ENCODE measurements around the gene ACBD4. TPM values are rescaled to one million over a fixed set of nuclear protein-coding genes. Genes with fewer than 3 reads are reported as not detected.

ACBD4 gene
- total and polyA plus RNA-seq, 2 of the 13 experiments (the other 11 are each of a cell fraction or from before 2014, with no cell fraction given), result 16.1 to 26.9 TPM

DNA sequence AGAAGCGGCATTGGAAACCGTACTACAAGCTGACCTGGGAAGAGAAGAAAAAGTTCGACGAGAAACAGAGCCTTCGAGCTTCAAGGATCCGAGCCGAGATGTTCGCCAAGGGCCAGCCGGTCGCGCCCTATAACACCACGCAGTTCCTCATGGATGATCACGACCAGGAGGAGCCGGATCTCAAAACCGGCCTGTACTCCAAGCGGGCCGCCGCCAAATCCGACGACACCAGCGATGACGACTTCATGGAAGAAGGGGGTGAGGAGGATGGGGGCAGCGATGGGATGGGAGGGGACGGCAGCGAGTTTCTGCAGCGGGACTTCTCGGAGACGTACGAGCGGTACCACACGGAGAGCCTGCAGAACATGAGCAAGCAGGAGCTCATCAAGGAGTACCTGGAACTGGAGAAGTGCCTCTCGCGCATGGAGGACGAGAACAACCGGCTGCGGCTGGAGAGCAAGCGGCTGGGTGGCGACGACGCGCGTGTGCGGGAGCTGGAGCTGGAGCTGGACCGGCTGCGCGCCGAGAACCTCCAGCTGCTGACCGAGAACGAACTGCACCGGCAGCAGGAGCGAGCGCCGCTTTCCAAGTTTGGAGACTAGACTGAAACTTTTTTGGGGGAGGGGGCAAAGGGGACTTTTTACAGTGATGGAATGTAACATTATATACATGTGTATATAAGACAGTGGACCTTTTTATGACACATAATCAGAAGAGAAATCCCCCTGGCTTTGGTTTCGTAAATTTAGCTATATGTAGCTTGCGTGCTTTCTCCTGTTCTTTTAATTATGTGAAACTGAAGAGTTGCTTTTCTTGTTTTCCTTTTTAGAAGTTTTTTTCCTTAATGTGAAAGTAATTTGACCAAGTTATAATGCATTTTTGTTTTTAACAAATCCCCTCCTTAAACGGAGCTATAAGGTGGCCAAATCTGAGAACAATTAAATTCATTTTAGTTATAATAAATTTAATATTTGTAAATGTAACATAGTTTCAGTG lies 14.5 kb downstream of the ACBD4 start (continued):
- TF ChIP-seq, protein P1, sequence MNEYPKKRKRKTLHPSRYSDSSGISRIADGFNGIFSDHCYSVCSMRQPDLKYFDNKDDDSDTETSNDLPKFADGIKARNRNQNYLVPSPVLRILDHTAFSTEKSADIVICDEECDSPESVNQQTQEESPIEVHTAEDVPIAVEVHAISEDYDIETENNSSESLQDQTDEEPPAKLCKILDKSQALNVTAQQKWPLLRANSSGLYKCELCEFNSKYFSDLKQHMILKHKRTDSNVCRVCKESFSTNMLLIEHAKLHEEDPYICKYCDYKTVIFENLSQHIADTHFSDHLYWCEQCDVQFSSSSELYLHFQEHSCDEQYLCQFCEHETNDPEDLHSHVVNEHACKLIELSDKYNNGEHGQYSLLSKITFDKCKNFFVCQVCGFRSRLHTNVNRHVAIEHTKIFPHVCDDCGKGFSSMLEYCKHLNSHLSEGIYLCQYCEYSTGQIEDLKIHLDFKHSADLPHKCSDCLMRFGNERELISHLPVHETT (CRISPR knock-in tag; conservative IDR thresholded peaks at IDR 0.05), result no peak
- TF ChIP-seq TRIM24 (CRISPR knock-in tag; IDR thresholded peaks at IDR 0.05), result 0 out of 2 replicates have a peak, but pooled peaks have one; percentile 19
- no peak for TF ChIP-seq FOXK2 (IDR thresholded peaks at IDR 0.05)
- TF ChIP-seq, protein P2, sequence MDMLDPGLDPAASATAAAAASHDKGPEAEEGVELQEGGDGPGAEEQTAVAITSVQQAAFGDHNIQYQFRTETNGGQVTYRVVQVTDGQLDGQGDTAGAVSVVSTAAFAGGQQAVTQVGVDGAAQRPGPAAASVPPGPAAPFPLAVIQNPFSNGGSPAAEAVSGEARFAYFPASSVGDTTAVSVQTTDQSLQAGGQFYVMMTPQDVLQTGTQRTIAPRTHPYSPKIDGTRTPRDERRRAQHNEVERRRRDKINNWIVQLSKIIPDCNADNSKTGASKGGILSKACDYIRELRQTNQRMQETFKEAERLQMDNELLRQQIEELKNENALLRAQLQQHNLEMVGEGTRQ (IDR thresholded peaks at IDR 0.05; ENCODE audit: low read depth, low read length), result no peak
- TF ChIP-seq, protein P2 (CRISPR knock-in tag; IDR thresholded peaks at IDR 0.05; ENCODE audit: borderline replicate concordance), result 0 out of 2 replicates have a peak, but pooled peaks have one; percentile 14
- TF ChIP-seq MED1 (CRISPR knock-in tag; IDR thresholded peaks at IDR 0.05), result no peak
- no peak for TF ChIP-seq NR1H2 (CRISPR knock-in tag; IDR thresholded peaks at IDR 0.05; ENCODE audit: borderline replicate concordance, low read depth)
- peak; percentile 10; the same call in 1 of the 2 replicates for TF ChIP-seq ZFX (CRISPR knock-in tag; IDR thresholded peaks at IDR 0.05; ENCODE audit: low read depth)
- TF ChIP-seq, protein P3, sequence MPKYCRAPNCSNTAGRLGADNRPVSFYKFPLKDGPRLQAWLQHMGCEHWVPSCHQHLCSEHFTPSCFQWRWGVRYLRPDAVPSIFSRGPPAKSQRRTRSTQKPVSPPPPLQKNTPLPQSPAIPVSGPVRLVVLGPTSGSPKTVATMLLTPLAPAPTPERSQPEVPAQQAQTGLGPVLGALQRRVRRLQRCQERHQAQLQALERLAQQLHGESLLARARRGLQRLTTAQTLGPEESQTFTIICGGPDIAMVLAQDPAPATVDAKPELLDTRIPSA (CRISPR knock-in tag; IDR thresholded peaks at IDR 0.05; ENCODE audit: borderline replicate concordance), result no peak
- TF ChIP-seq ZNF777 (CRISPR knock-in tag; IDR thresholded peaks at IDR 0.05), result peak; percentile 67; the same call in 1 of the 2 replicates
- no peak for TF ChIP-seq SPEN (CRISPR knock-in tag; IDR thresholded peaks at IDR 0.05; ENCODE audit: low read depth)
- no peak for TF ChIP-seq SIN3B (IDR thresholded peaks at IDR 0.05; ENCODE audit: low read length)
- no peak for TF ChIP-seq PHF5A (CRISPR knock-in tag; IDR thresholded peaks at IDR 0.05; ENCODE audit: low read depth, unreplicated experiment)
- no peak for TF ChIP-seq FOXM1 (CRISPR knock-in tag; IDR thresholded peaks at IDR 0.05)
- 0 out of 2 replicates have a peak, but pooled peaks have one; percentile 36 for TF ChIP-seq ZNF547 (CRISPR knock-in tag; IDR thresholded peaks at IDR 0.05)
- TF ChIP-seq ATF1 (CRISPR knock-in tag; IDR thresholded peaks at IDR 0.05), result no peak
- no peak for TF ChIP-seq CC2D1A (CRISPR knock-in tag; IDR thresholded peaks at IDR 0.05)
- TF ChIP-seq ZC3H13 (CRISPR knock-in tag; IDR thresholded peaks at IDR 0.05), result peak; percentile 93
- TF ChIP-seq, protein P4, sequence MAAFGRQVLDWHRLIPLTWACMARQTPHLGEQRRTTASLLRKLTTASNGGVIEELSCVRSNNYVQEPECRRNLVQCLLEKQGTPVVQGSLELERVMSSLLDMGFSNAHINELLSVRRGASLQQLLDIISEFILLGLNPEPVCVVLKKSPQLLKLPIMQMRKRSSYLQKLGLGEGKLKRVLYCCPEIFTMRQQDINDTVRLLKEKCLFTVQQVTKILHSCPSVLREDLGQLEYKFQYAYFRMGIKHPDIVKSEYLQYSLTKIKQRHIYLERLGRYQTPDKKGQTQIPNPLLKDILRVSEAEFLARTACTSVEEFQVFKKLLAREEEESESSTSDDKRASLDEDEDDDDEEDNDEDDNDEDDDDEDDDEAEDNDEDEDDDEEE (CRISPR knock-in tag; IDR thresholded peaks at IDR 0.05), result no peak
- TF ChIP-seq ATRX (CRISPR knock-in tag; IDR thresholded peaks at IDR 0.05; ENCODE audit: borderline replicate concordance), result no peak
- no peak for TF ChIP-seq AGO1 (IDR thresholded peaks at IDR 0.05; ENCODE audit: low read depth, low read length, poor library complexity, severe bottlenecking)
- TF ChIP-seq, protein P5, sequence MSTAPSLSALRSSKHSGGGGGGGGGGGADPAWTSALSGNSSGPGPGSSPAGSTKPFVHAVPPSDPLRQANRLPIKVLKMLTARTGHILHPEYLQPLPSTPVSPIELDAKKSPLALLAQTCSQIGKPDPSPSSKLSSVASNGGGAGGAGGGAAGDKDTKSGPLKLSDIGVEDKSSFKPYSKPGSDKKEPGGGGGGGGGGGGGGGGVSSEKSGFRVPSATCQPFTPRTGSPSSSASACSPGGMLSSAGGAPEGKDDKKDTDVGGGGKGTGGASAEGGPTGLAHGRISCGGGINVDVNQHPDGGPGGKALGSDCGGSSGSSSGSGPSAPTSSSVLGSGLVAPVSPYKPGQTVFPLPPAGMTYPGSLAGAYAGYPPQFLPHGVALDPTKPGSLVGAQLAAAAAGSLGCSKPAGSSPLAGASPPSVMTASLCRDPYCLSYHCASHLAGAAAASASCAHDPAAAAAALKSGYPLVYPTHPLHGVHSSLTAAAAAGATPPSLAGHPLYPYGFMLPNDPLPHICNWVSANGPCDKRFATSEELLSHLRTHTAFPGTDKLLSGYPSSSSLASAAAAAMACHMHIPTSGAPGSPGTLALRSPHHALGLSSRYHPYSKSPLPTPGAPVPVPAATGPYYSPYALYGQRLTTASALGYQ (CRISPR knock-in tag; IDR thresholded peaks at IDR 0.05), result no peak
